HCT116 (cell line): ENCODE results near the gene CXCR4. TPM values are rescaled to one million over a fixed set of nuclear protein-coding genes. Genes with fewer than 3 reads are reported as not detected.

Source experiments
- ATAC-seq: fragments of 200-7000 bp; cut with Tn5 transposase; 2 replicates; pipeline ENCODE4 v1.9.1; 2020; ENCODE audit warnings: mild to moderate bottlenecking, moderate library complexity
- BruUV-seq: library from RNA; stranded (reverse); fragments of 400-500 nt; replicated peaks from 2 replicates; lab custom pipeline; 2021; lab: Mats Ljungman, UMichigan
- CTCF ChIA-PET: fragments of 300-600 bp; sonication (Branson Sonifier 250); formaldehyde crosslinking; loops from one replicate; lab custom pipeline; 2021; ENCODE audit warnings: antibody characterized with exemption; lab: Charles Lee
- POLR2A ChIA-PET: fragments of 300-600, 350-600 bp; sonication (Branson Sonifier 250); formaldehyde crosslinking; loops from one replicate; lab custom pipeline; 2021; ENCODE audit warnings: antibody characterized with exemption; lab: Charles Lee
- RAD21 ChIA-PET, 2 experiments: fragments of 300-600 bp; sonication (Branson Sonifier 250); formaldehyde crosslinking; loops; one replicate each; lab custom pipeline; 2023; ENCODE audit warnings: low total read pairs in 2 of 2; ENCODE audit not compliant: uncharacterized antibody in 2 of 2, unreplicated experiment in 2 of 2, low non-redundant PET in 1 of 2; lab: Charles Lee
- DNase-seq: peaks from one replicate; pipeline ENCODE4 v3.0.0-alpha.2; 2010; ENCODE audit warnings: low read depth, low spot score
- H2AFZ ChIP-seq: fragments of 200-600 bp; shearing (Covaris generic), sonication (generic); 2 replicates; pipeline ENCODE4 v1.6.1; 2017; ENCODE audit warnings: low read depth, mixed run types, mixed read lengths, antibody characterized with exemption, low read length; ENCODE audit not compliant: poor library complexity, severe bottlenecking
- H3K27ac ChIP-seq: 2 replicates; pipeline ENCODE4 v1.5.1; 2012; ENCODE audit warnings: low read depth, low read length
- H3K27me3 ChIP-seq: fragments of 200-600 bp; sonication (generic); 2 replicates; pipeline ENCODE4 v1.6.1; 2016; ENCODE audit warnings: mixed run types, low read length, mixed read lengths; ENCODE audit not compliant: insufficient read depth
- H3K36me3 ChIP-seq, 2 experiments: fragments of 200-500 bp in 1 of 2; fragments of 200-600 bp in 1 of 2; sonication (Bioruptor generic) in 1 of 2; sonication (generic) in 1 of 2; 2 replicates each; pipeline versions ENCODE4 v1.5.1 to v1.6.1; 2014 to 2016; ENCODE audit warnings: low read length in 2 of 2, inconsistent platforms in 1 of 2, mixed read lengths in 1 of 2, mixed run types in 1 of 2; ENCODE audit not compliant: insufficient read depth in 2 of 2, control insufficient read depth in 1 of 2
- H3K4me1 ChIP-seq, 2 experiments: fragments of 200-600 bp in 1 of 2; sonication (generic) in 1 of 2; 2 replicates each; pipeline versions ENCODE4 v1.5.1 to v1.6.1; 2012 to 2017; ENCODE audit warnings: low read length in 2 of 2, inconsistent platforms in 1 of 2, mild to moderate bottlenecking in 1 of 2, mixed read lengths in 1 of 2, mixed run types in 1 of 2, moderate library complexity in 1 of 2; ENCODE audit not compliant: insufficient read depth in 2 of 2, control insufficient read depth in 1 of 2
- H3K4me2 ChIP-seq: fragments of 200-600 bp; sonication (generic); 2 replicates; pipeline ENCODE4 v1.6.1; 2017; ENCODE audit warnings: mixed run types, low read length, mixed read lengths
- H3K4me3 ChIP-seq, 2 experiments: fragments of 200-600 bp in 1 of 2; sonication (generic) in 1 of 2; replicated peaks in 1 of 2; 2 replicates each; pipeline ENCODE4 v1.5.1; 2011 to 2016; ENCODE audit warnings: low read length in 2 of 2, control low read depth in 1 of 2, low read depth in 1 of 2, mild to moderate bottlenecking in 1 of 2, mixed read lengths in 1 of 2, mixed run types in 1 of 2
- H3K79me2 ChIP-seq: fragments of 200-600 bp; sonication (generic); 2 replicates; pipeline ENCODE4 v1.6.1; 2017; ENCODE audit warnings: mild to moderate bottlenecking, mixed run types, low read length, moderate library complexity, mixed read lengths; ENCODE audit not compliant: insufficient read depth
- H3K9ac ChIP-seq: fragments of 200-600 bp; sonication (generic); 2 replicates; pipeline ENCODE4 v1.6.1; 2016; ENCODE audit warnings: low read length, mixed read lengths
- H3K9me2 ChIP-seq: fragments of 200-600 bp; sonication (generic), shearing (Covaris generic); 2 replicates; pipeline ENCODE4 v1.6.1; 2017; ENCODE audit warnings: mixed run types, mild to moderate bottlenecking, moderate library complexity; ENCODE audit not compliant: insufficient read depth
- H3K9me3 ChIP-seq, 2 experiments: fragments of 200-500 bp in 1 of 2; fragments of 200-600 bp in 1 of 2; sonication (Bioruptor generic) in 1 of 2; sonication (generic) in 1 of 2; 2 replicates each; pipeline ENCODE4 v1.6.1; 2014 to 2017; ENCODE audit warnings: low read length in 2 of 2, mixed read lengths in 2 of 2, inconsistent platforms in 1 of 2, low read depth in 1 of 2, mild to moderate bottlenecking in 1 of 2, mixed run types in 1 of 2, moderate library complexity in 1 of 2; ENCODE audit not compliant: control insufficient read depth in 1 of 2, insufficient read depth in 1 of 2
- H4K20me1 ChIP-seq: fragments of 200-600 bp; sonication (generic), shearing (Covaris generic); 2 replicates; pipeline ENCODE4 v1.6.1; 2017; ENCODE audit warnings: mixed run types, mild to moderate bottlenecking, moderate library complexity; ENCODE audit not compliant: insufficient read depth
- ATF3 ChIP-seq: IDR thresholded peaks from 2 replicates; pipeline ENCODE4 v1.6.1; 2012
- CBX3 ChIP-seq: IDR thresholded peaks from 2 replicates; pipeline ENCODE4 v1.6.1; 2012; ENCODE audit warnings: low read depth
- EZH2 ChIP-seq: fragments of 200-600 bp; sonication (generic); IDR thresholded peaks from 2 replicates; pipeline ENCODE4 v1.6.1; 2017; ENCODE audit warnings: antibody characterized with exemption, mixed run types
- EZH2phosphoT487 ChIP-seq: fragments of 200-600 bp; IDR thresholded peaks from 2 replicates; pipeline ENCODE4 v1.6.1; 2018; ENCODE audit warnings: antibody characterized with exemption, borderline replicate concordance
- FOSL1 ChIP-seq: IDR thresholded peaks from 2 replicates; pipeline ENCODE4 v1.6.1; 2012; ENCODE audit warnings: low read depth
- JUND ChIP-seq: IDR thresholded peaks from 2 replicates; pipeline ENCODE4 v1.6.1; 2012
- SIN3A ChIP-seq: IDR thresholded peaks from 2 replicates; pipeline ENCODE4 v1.6.1; 2012; ENCODE audit warnings: low read depth
- SRF ChIP-seq: IDR thresholded peaks from 2 replicates; pipeline ENCODE4 v1.6.1; 2012; ENCODE audit warnings: low read depth
- TCF7L2 ChIP-seq: IDR thresholded peaks from 2 replicates; pipeline ENCODE4 v1.7.0; 2011; ENCODE audit warnings: borderline replicate concordance, inconsistent platforms; ENCODE audit not compliant: insufficient read depth, insufficient read length; ENCODE audit errors: extremely low read depth
- YY1 ChIP-seq: IDR thresholded peaks from 2 replicates; pipeline ENCODE4 v1.6.1; 2011; ENCODE audit warnings: low read length, low read depth, moderate library complexity, mild to moderate bottlenecking; ENCODE audit not compliant: insufficient replicate concordance; ENCODE audit errors: extremely low read depth
- ZBTB33 ChIP-seq: IDR thresholded peaks from 2 replicates; pipeline ENCODE4 v1.6.1; 2011; ENCODE audit warnings: mild to moderate bottlenecking, low read length, moderate library complexity; ENCODE audit not compliant: insufficient replicate concordance; ENCODE audit errors: extremely low read depth
- ZFX ChIP-seq: fragments of 450-650 bp; IDR thresholded peaks from 2 replicates; pipeline ENCODE4 v1.6.1; 2017
- intact Hi-C: fragments of 100-400 bp; cut with micrococcal nuclease; formaldehyde crosslinking; loops from 2 replicates; pipeline ENCODE4 v1.10.0; 2022
- total RNA-seq: library from RNA; stranded (reverse); gene quantifications from one replicate; pipeline ENCODE4 v1.2.1, GENCODE V29; 2021; ENCODE audit not compliant: unreplicated experiment

Gene CXCR4
- total RNA-seq, 1 experiment from 2014 or later: 1.3 TPM

- Histone ChIP-seq H3K4me1 (peaks cover 0 to 20% of the 10 kb centered on the region in 2 experiments; a peak in 1 of 4 replicates), H4K20me1 (no peaks in the 10 kb centered on the region), H3K9me2 (no peaks in the 10 kb centered on the region), H3K4me3 (no peak overlapping the region), H3K9me3 (no peaks in the 10 kb centered on the region), H3K9ac (no peak overlapping the region), H3K79me2 (no peaks in the 10 kb centered on the region), H3K36me3 (no peaks in the 10 kb centered on the region), H2AFZ (no peak overlapping the region), H3K4me2 (no peak overlapping the region), H3K27ac (no peak overlapping the region), H3K27me3 (peaks cover 26% of the 10 kb centered on the region; the same call in 1 of the 2 replicates)
- ChIA-PET RAD21 (no interaction called here), CTCF (no interaction called here), POLR2A (no interaction called here)
- intact Hi-C loops: loop anchor here (10.0 kb wide), 1 partner anchor 246 kb away; no protein-coding TSS in a partner anchor
- TF ChIP-seq SRF: no peak
- no peak for TF ChIP-seq JUND
- TF ChIP-seq CBX3: no peak
- no peak for TF ChIP-seq ZFX
- no peak for TF ChIP-seq EZH2
- no peak for TF ChIP-seq EZH2phosphoT487
- no peak for TF ChIP-seq TCF7L2
- no peak for TF ChIP-seq FOSL1
- no peak for TF ChIP-seq ATF3
- no peak for TF ChIP-seq ZBTB33
- no peak for TF ChIP-seq SIN3A
- no peak for TF ChIP-seq YY1
- no TSS peak for BruUV-seq
- ATAC-seq (no peak), DNase-seq (no peak)
Observed at GRCh38 chr2:136128366-136128765, 10.4 kb upstream of the CXCR4 start.
